Endodermal cell (in vitro differentiated cells): Measurements from ENCODE around the gene KIF1B. TPM values are rescaled to one million over a fixed set of nuclear protein-coding genes. Genes with fewer than 3 reads are reported as not detected.

Experiments used
- DNase-seq: peaks from one replicate; pipeline ENCODE4 v3.0.0-alpha.2; 2017
- H3K27ac ChIP-seq: 2 replicates; pipeline ENCODE4 v1.5.1; 2013; ENCODE audit warnings: mild to moderate bottlenecking, low read depth, low read length, moderate library complexity
- H3K27me3 ChIP-seq: 2 replicates; pipeline ENCODE4 v1.6.1; 2013; ENCODE audit warnings: mild to moderate bottlenecking, low read length, moderate library complexity; ENCODE audit not compliant: insufficient read depth, control insufficient read depth, poor library complexity, severe bottlenecking
- H3K36me3 ChIP-seq: 2 replicates; pipeline ENCODE4 v1.7.0; 2013; ENCODE audit warnings: mild to moderate bottlenecking, low read length, moderate library complexity; ENCODE audit not compliant: control insufficient read depth, insufficient read depth
- H3K4me1 ChIP-seq: one replicate; pipeline ENCODE4 v1.7.0; 2013; ENCODE audit warnings: low read length; ENCODE audit not compliant: control insufficient read depth, insufficient read depth
- H3K4me3 ChIP-seq: 2 replicates; pipeline ENCODE4 v1.5.1; 2013; ENCODE audit warnings: mild to moderate bottlenecking, low read length, moderate library complexity
- H3K9ac ChIP-seq: 2 replicates; pipeline ENCODE4 v1.6.1; 2013; ENCODE audit warnings: mild to moderate bottlenecking, low read length, moderate library complexity; ENCODE audit not compliant: poor library complexity, severe bottlenecking; ENCODE audit errors: extremely low read depth
- H3K9me3 ChIP-seq: 2 replicates; pipeline ENCODE4 v1.6.1; 2013; ENCODE audit warnings: mild to moderate bottlenecking, low read length, moderate library complexity; ENCODE audit not compliant: control insufficient read depth
- H3K27ac Mint-ChIP-seq: 2 replicates; pipeline ENCODE4 v1.8.0; 2020; ENCODE audit warnings: mixed read lengths
- H3K27me3 Mint-ChIP-seq: 2 replicates; pipeline ENCODE4 v1.8.0; 2021; ENCODE audit warnings: mild to moderate bottlenecking, mixed read lengths; ENCODE audit not compliant: insufficient read depth
- H3K36me3 Mint-ChIP-seq: 2 replicates; pipeline ENCODE4 v1.8.0; 2020; ENCODE audit warnings: low read depth, mixed read lengths
- H3K4me1 Mint-ChIP-seq: 2 replicates; pipeline ENCODE4 v1.8.0; 2020; ENCODE audit warnings: mixed read lengths
- H3K4me3 Mint-ChIP-seq: 2 replicates; pipeline ENCODE4 v1.8.0; 2020; ENCODE audit warnings: mild to moderate bottlenecking, moderate library complexity, mixed read lengths
- H3K9me3 Mint-ChIP-seq: 2 replicates; pipeline ENCODE4 v1.8.0; 2020; ENCODE audit warnings: mild to moderate bottlenecking, mixed read lengths
- CTCF ChIP-seq: fragments of 200-600 bp; sonication (generic); conservative IDR thresholded peaks from 2 replicates; pipeline ENCODE4 v1.5.0; 2021; ENCODE audit warnings: antibody characterized with exemption, mild to moderate bottlenecking
- WGBS, 2 experiments: methylation state at CpG; one replicate each; pipeline versions ENCODE4 v1.1.5 to v1.1.7; 2013; ENCODE audit warnings: missing lambda C conversion rate in 2 of 2, mixed read lengths in 1 of 2; ENCODE audit not compliant: insufficient coverage in 1 of 2, insufficient read length in 1 of 2; 5-methylcytosine and 5-hydroxymethylcytosine counted together
- total RNA-seq, 2 donors: library from RNA; stranded (reverse); fragmentation: NEBNext Ultra II Directional in 1 of 2; extraction: Animal tissue kit (Norgen Biotek cat#: 25700) in 1 of 2; gene quantifications; 2 replicates in 1 of 2; 3 replicates in 1 of 2; pipeline ENCODE4 v1.2.1, GENCODE V29; 2021

Gene KIF1B
- total RNA-seq, 2 donors from 2014 or later: 71.5 to 74.2 TPM

GRCh38 chr1:10192263-10192662 is 18.1 kb upstream of the KIF1B start:
- Histone ChIP-seq H3K4me1 (no peaks in the 10 kb centered on the region), H3K9me3 (no peaks in the 10 kb centered on the region), H3K36me3 (no peaks in the 10 kb centered on the region), H3K9ac (no peak overlapping the region), H3K4me3 (no peak overlapping the region), H3K27me3 (no peaks in the 10 kb centered on the region), H3K27ac (no peak overlapping the region)
- Mint-ChIP-seq H3K27me3 (no peaks in the 10 kb centered on the region), H3K36me3 (no peaks in the 10 kb centered on the region), H3K9me3 (peaks cover 6% of the 10 kb centered on the region), H3K4me1 (no peaks in the 10 kb centered on the region), H3K27ac (no peak overlapping the region), H3K4me3 (no peak overlapping the region)
- no peak for TF ChIP-seq CTCF
- WGBS, 2 experiments: 94 to 96% methylated on average over 5 of the region's 5 CpGs
- no peak for DNase-seq

- DNase-seq: no peak
- no peak overlapping the region for H3K4me3 ChIP-seq
Observed at GRCh38 chr1:10193288-10193687, 17.1 kb upstream of the KIF1B start.

GRCh38 chr1:10195570-10195969 is 14.8 kb upstream of the KIF1B start:
- no peak overlapping the region for H3K27ac ChIP-seq
- H3K4me1 ChIP-seq: no peaks in the 10 kb centered on the region
- H3K9ac ChIP-seq: no peak overlapping the region
- TF ChIP-seq CTCF: no peak
- Mint-ChIP-seq H3K9me3 (no peaks in the 10 kb centered on the region), H3K4me1 (no peaks in the 10 kb centered on the region), H3K27ac (no peak overlapping the region), H3K4me3 (no peak overlapping the region), H3K36me3 (no peaks in the 10 kb centered on the region), H3K27me3 (no peaks in the 10 kb centered on the region)
- no peaks in the 10 kb centered on the region for H3K27me3 ChIP-seq
- no peaks in the 10 kb centered on the region for H3K36me3 ChIP-seq
- WGBS, 2 experiments: 90 to 92% methylated on average over 4 to 6 of the region's 6 CpGs
- no peak overlapping the region for H3K4me3 ChIP-seq
- no peak for DNase-seq
- no peaks in the 10 kb centered on the region for H3K9me3 ChIP-seq

More at GRCh38 chr1:10193288-10193687, 17.1 kb upstream of the KIF1B start:
- H3K9me3 ChIP-seq: no peaks in the 10 kb centered on the region
- no peak overlapping the region for H3K27ac ChIP-seq
- Mint-ChIP-seq H3K9me3 (peaks cover 5% of the 10 kb centered on the region), H3K27ac (no peak overlapping the region), H3K4me1 (no peaks in the 10 kb centered on the region), H3K36me3 (no peaks in the 10 kb centered on the region), H3K4me3 (no peak overlapping the region), H3K27me3 (no peaks in the 10 kb centered on the region)
- 80 to 89% methylated on average over 1 to 6 of the region's 6 CpGs for WGBS, 2 experiments
- no peaks in the 10 kb centered on the region for H3K27me3 ChIP-seq
- no peaks in the 10 kb centered on the region for H3K4me1 ChIP-seq
- H3K9ac ChIP-seq: no peak overlapping the region
- no peaks in the 10 kb centered on the region for H3K36me3 ChIP-seq
- TF ChIP-seq CTCF: no peak
